ENCODE data around the gene BANP.
A peak's percentile ranks its signal among the peaks of the same experiment; 100 is the strongest.
"Not testable (repeated sequence)": the region's sequence is repeated elsewhere in the genome, so short reads cannot be mapped to it uniquely, and the experiment has no call there.

BANP gene

GRCh38 chr16:87970186-87970585, 19.0 kb downstream of the BANP start:
- DNase-seq, result no peak

GRCh38 chr16:87971933-87972332, 20.7 kb downstream of the BANP start:
- no peak for DNase-seq

- no peak for DNase-seq
Measured at GRCh38 chr16:87973717-87974116, 22.5 kb downstream of the BANP start.

GRCh38 chr16:87974178-87974577, 22.9 kb downstream of the BANP start:
- no peak for DNase-seq

- DNase-seq, result no peak
Measured at GRCh38 chr16:87976665-87977064, 25.4 kb downstream of the BANP start.

GRCh38 chr16:87978127-87978526, 26.9 kb downstream of the BANP start:
- DNase-seq, result no peak

GRCh38 chr16:87979352-87979751, 28.1 kb downstream of the BANP start:
- DNase-seq, result no peak

GRCh38 chr16:87979911-87980630, 28.8 kb downstream of the BANP start:
- not testable (repeated sequence) for DNase-seq

GRCh38 chr16:87981376-87981775, 30.1 kb downstream of the BANP start:
- DNase-seq, result not testable (repeated sequence)

- DNase-seq, result no peak
Measured at GRCh38 chr16:87982581-87983041, 31.4 kb downstream of the BANP start.

GRCh38 chr16:87983072-87983736, 32.0 kb downstream of the BANP start:
- DNase-seq, result not testable (repeated sequence)

GRCh38 chr16:87983737-87984097, 32.5 kb downstream of the BANP start:
- DNase-seq, result not testable (repeated sequence)

- not testable (repeated sequence) for DNase-seq
Measured at GRCh38 chr16:87984180-87984579, 32.9 kb downstream of the BANP start.

GRCh38 chr16:87984632-87985267, 33.5 kb downstream of the BANP start:
- DNase-seq, result no peak

- DNase-seq, result not testable (repeated sequence)
Measured at GRCh38 chr16:87985493-87985892, 34.3 kb downstream of the BANP start.

GRCh38 chr16:87986361-87986849, 35.2 kb downstream of the BANP start:
- DNase-seq, result peak; percentile 26 to 34

GRCh38 chr16:87988596-87988995, 37.4 kb downstream of the BANP start:
- not testable (repeated sequence) for DNase-seq

GRCh38 chr16:87990254-87990653, 39.0 kb downstream of the BANP start:
- DNase-seq, result not testable (repeated sequence)

- not testable (repeated sequence) for DNase-seq
Measured at GRCh38 chr16:87992142-87992541, 40.9 kb downstream of the BANP start.

- DNase-seq, result no peak
Measured at GRCh38 chr16:87993901-87994300, 42.7 kb downstream of the BANP start.

- no peak for DNase-seq
Measured at GRCh38 chr16:87995644-87996043, 44.4 kb downstream of the BANP start.

GRCh38 chr16:87996962-87997880, 46.0 kb downstream of the BANP start:
- no peak for DNase-seq

All from activated CD4-positive, alpha-beta T cell treated with anti-CD3 and anti-CD28 coated beads, Interleukin-2, amount 50 U/mL, for 4 hours (primary cell).